CD4-positive, alpha-beta T cell (primary cell): Measurements from ENCODE around the gene DCHS1. TPM values are rescaled to one million over a fixed set of nuclear protein-coding genes. Genes with fewer than 3 reads are reported as not detected.

Experiments
- ATAC-seq: fragments of 200-7000 bp; cut with Tn5 transposase; one replicate; pipeline ENCODE4 v1.10.0; 2022; ENCODE audit warnings: mild to moderate bottlenecking; ENCODE audit not compliant: poor library complexity
- CTCF ChIA-PET: fragments of 350-600 bp; sonication (Branson Sonifier 250); formaldehyde crosslinking; loops from one replicate; lab custom pipeline; 2021; ENCODE audit warnings: antibody characterized with exemption, inconsistent platforms; lab: Charles Lee
- POLR2A ChIA-PET: fragments of 350-600 bp; sonication (Branson Sonifier 250); formaldehyde crosslinking; loops from one replicate; lab custom pipeline; 2021; ENCODE audit warnings: antibody characterized with exemption, inconsistent platforms; lab: Charles Lee
- DNase-seq, 14 experiments: peaks; one replicate each; pipeline ENCODE4 v3.0.0-alpha.2; 2013 to 2020; ENCODE audit warnings: mixed read lengths in 2 of 14
- H3K27ac ChIP-seq, 2 donors: one replicate each; pipeline versions ENCODE4 v1.5.1 to v1.7.0; 2013; ENCODE audit warnings: low read length in 2 of 2, low read depth in 1 of 2, mild to moderate bottlenecking in 1 of 2
- H3K27me3 ChIP-seq, 2 experiments: 1 replicate in 1 of 2; 2 replicates in 1 of 2; pipeline versions ENCODE4 v1.6.1 to v1.7.0; 2013; ENCODE audit warnings: low read length in 2 of 2, control low read depth in 1 of 2, mild to moderate bottlenecking in 1 of 2, moderate library complexity in 1 of 2; ENCODE audit not compliant: insufficient read depth in 2 of 2, control insufficient read depth in 1 of 2
- H3K36me3 ChIP-seq: one replicate; pipeline ENCODE4 v1.6.1; 2013; ENCODE audit warnings: low read length, control low read depth; ENCODE audit not compliant: insufficient read depth
- H3K4me1 ChIP-seq: one replicate; pipeline ENCODE4 v1.6.1; 2013; ENCODE audit warnings: low read length, control low read depth; ENCODE audit not compliant: insufficient read depth
- H3K4me3 ChIP-seq: one replicate; pipeline ENCODE4 v1.5.1; 2013; ENCODE audit warnings: mild to moderate bottlenecking, low read length, moderate library complexity
- H3K9me3 ChIP-seq, 2 experiments: 1 replicate in 1 of 2; 2 replicates in 1 of 2; pipeline versions ENCODE4 v1.6.1 to v1.7.0; 2013; ENCODE audit warnings: low read length in 2 of 2, mild to moderate bottlenecking in 2 of 2, control low read depth in 1 of 2, moderate library complexity in 1 of 2; ENCODE audit not compliant: control insufficient read depth in 1 of 2, insufficient read depth in 1 of 2
- H3K27ac Mint-ChIP-seq: one replicate; pipeline ENCODE4 v1.8.0; 2020; ENCODE audit warnings: mixed read lengths
- H3K27me3 Mint-ChIP-seq: one replicate; pipeline ENCODE4 v1.8.0; 2021; ENCODE audit warnings: mixed read lengths
- H3K36me3 Mint-ChIP-seq: one replicate; pipeline ENCODE4 v1.8.0; 2021; ENCODE audit warnings: low read depth, mixed read lengths
- H3K4me1 Mint-ChIP-seq: one replicate; pipeline ENCODE4 v1.8.0; 2021; ENCODE audit warnings: low read depth, mixed read lengths
- H3K4me3 Mint-ChIP-seq: one replicate; pipeline ENCODE4 v1.8.0; 2020; ENCODE audit warnings: mild to moderate bottlenecking, mixed read lengths
- H3K9me3 Mint-ChIP-seq: one replicate; pipeline ENCODE4 v1.8.0; 2020; ENCODE audit warnings: mixed read lengths
- intact Hi-C, 2 experiments: fragments of 100-400 bp; cut with DNase I in 1 of 2; cut with micrococcal nuclease in 1 of 2; formaldehyde crosslinking; loops; one replicate each; pipeline versions ENCODE4 v1.15.1 to v1.9.0; 2023 to 2025; cut with DNase I, micrococcal nuclease
- total RNA-seq, 174 experiments: library from RNA in 2 of 174; stranded (reverse) in 2 of 174; gene quantifications; one replicate each; pipeline ENCODE4 v1.2.3 and lab custom pipeline; 2021 to 2026
- TF ChIP-seq, protein P1 (sequence below): fragments of 200-600 bp; IDR thresholded peaks from one replicate; pipeline ENCODE4 v1.8.0; 2022; ENCODE audit warnings: antibody characterized with exemption, mild to moderate bottlenecking

The DCHS1 gene
- total RNA-seq, 2 experiments from 2014 or later, result 9.7 TPM

DNA sequence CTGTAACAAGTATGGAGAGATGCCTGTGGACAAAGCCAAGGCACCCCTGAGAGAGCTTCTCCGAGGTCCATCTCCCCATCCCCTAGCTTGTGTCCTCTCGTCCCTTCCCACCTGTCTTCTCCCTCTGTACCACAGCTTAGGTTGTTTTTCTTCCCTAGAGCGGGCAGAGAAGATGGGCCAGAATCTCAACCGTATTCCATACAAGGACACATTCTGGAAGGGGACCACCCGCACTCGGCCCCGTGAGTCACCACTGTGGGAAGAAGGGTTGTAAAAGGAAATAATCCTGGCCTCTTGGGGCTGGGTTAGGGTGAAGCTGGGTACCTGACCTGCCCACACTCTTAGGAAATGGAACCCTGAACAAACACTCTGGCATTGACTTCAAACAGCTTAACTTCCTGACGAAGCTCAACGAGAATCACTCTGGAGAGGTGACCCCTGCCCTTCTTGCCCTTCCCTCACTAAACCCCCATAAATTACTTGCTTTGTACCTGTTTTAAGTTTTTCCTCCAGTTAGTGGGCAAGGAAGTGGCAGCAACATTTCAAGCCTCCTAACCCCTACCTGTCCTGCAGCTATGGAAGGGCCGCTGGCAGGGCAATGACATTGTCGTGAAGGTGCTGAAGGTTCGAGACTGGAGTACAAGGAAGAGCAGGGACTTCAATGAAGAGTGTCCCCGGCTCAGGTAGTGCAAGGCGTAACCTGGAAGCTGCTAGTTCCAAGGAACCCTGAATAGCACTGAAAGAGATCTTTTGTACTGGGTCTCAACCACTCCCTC is 46.7 kb downstream of the DCHS1 start:
- CTCF ChIA-PET, result interaction anchor here (1.6 kb wide), 1 partner anchor 74 kb away, joined by 5 read pairs; the partner anchor contains the start of gene MRPL17

DNA sequence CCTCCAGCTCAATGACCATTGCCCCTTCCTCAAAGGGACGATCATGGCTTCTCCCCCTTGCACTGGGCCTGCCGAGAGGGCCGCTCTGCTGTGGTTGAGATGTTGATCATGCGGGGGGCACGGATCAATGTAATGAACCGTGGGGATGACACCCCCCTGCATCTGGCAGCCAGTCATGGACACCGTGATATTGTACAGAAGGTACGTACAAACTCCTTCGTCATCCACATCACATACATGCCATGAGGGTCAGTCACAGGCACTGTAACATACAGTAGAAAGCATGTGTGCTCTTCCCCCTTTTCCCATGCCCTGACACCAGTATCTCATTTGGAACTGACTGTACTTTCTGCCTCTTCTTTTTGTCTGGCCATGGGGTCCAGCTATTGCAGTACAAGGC is 47.6 kb downstream of the DCHS1 start:
- ATAC-seq (no peak), DNase-seq (peak in 1 of 14 experiments; percentile 8)
- H3K4me1 Mint-ChIP-seq, result peaks cover 30% of the 10 kb centered on the region
- Histone ChIP-seq H3K9me3 (no peaks in the 10 kb centered on the region), H3K36me3 (peaks cover 38% of the 10 kb centered on the region), H3K27me3 (no peaks in the 10 kb centered on the region), H3K4me3 (no peak overlapping the region), H3K27ac (peak overlapping the region in 1 of 2 donors; percentile 16), H3K4me1 (peaks cover 77% of the 10 kb centered on the region)
- peak overlapping the region; percentile 58 for H3K27ac Mint-ChIP-seq
- H3K4me3 Mint-ChIP-seq, result no peak overlapping the region
- intact Hi-C loops, result no loop called here
- no peaks in the 10 kb centered on the region for H3K27me3 Mint-ChIP-seq
- CTCF ChIA-PET, result interaction anchor here (1.6 to 1.9 kb wide), 2 partner anchors 10 to 75 kb away, joined by 5 read pairs; partner anchors contain the start of gene MRPL17
- H3K9me3 Mint-ChIP-seq, result no peaks in the 10 kb centered on the region
- H3K36me3 Mint-ChIP-seq, result peaks cover 48% of the 10 kb centered on the region
- POLR2A ChIA-PET, result interaction anchor here (1.1 to 2.0 kb wide), 2 partner anchors 11 to 76 kb away, joined by 5 to 6 read pairs; partner anchors contain the start of genes MRPL17 and TPP1
- TF ChIP-seq, protein P1, sequence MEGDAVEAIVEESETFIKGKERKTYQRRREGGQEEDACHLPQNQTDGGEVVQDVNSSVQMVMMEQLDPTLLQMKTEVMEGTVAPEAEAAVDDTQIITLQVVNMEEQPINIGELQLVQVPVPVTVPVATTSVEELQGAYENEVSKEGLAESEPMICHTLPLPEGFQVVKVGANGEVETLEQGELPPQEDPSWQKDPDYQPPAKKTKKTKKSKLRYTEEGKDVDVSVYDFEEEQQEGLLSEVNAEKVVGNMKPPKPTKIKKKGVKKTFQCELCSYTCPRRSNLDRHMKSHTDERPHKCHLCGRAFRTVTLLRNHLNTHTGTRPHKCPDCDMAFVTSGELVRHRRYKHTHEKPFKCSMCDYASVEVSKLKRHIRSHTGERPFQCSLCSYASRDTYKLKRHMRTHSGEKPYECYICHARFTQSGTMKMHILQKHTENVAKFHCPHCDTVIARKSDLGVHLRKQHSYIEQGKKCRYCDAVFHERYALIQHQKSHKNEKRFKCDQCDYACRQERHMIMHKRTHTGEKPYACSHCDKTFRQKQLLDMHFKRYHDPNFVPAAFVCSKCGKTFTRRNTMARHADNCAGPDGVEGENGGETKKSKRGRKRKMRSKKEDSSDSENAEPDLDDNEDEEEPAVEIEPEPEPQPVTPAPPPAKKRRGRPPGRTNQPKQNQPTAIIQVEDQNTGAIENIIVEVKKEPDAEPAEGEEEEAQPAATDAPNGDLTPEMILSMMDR, result no peak

More for the DNA sequence above, 46.7 kb downstream of the DCHS1 start:
- Mint-ChIP-seq H3K4me3 (no peak overlapping the region), H3K9me3 (no peaks in the 10 kb centered on the region), H3K36me3 (peaks cover 48% of the 10 kb centered on the region), H3K4me1 (peaks cover 30% of the 10 kb centered on the region), H3K27ac (peak overlapping the region; percentile 58), H3K27me3 (no peaks in the 10 kb centered on the region)
- no peak overlapping the region for H3K4me3 ChIP-seq
- peaks cover 78% of the 10 kb centered on the region for H3K4me1 ChIP-seq
- POLR2A ChIA-PET, result interaction anchor here (1.1 to 2.0 kb wide), 2 partner anchors 10 to 75 kb away, joined by 5 to 6 read pairs; partner anchors contain the start of genes MRPL17 and TPP1
- no peak for ATAC-seq
- intact Hi-C loops, result no loop called here
- no peak for DNase-seq
- no peaks in the 10 kb centered on the region for H3K9me3 ChIP-seq
- peaks cover 39% of the 10 kb centered on the region for H3K36me3 ChIP-seq
- TF ChIP-seq, protein P1, result no peak
- peak overlapping the region in 1 of 2 donors; percentile 16 for H3K27ac ChIP-seq
- no peaks in the 10 kb centered on the region for H3K27me3 ChIP-seq

DNA sequence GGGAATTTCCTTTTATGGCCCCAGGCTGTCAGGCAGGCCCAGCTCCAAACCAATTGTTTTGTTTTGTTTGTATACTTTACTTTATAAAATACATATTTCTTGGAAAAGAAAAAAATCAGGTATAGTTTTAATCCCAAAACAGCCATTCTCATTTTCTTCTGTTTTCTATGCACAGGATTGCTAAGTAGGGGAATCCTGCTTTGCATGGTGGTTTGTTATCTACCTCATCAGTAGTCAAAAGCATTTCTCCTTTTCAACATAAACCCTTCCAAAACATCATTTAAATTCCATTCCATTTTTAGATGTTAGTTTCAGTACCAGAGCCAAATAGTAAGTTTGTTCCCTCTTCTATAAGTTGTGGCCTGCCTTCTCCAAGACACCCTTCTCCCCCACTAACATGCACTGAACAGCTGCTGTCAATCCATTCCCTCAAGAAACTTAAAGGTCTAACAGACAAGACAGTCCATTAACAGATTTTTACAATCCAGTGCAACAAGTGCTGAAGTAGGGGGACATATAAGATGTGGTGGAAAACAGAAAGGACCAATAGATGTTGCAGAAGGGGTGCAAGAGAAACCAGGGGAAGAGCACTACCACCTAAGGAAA is 48.3 kb downstream of the DCHS1 start:
- no peaks in the 10 kb centered on the region for H3K9me3 ChIP-seq
- Mint-ChIP-seq H3K4me1 (peaks cover 30% of the 10 kb centered on the region), H3K27ac (peak overlapping the region; percentile 58), H3K36me3 (peaks cover 48% of the 10 kb centered on the region), H3K9me3 (no peaks in the 10 kb centered on the region), H3K4me3 (peak overlapping the region; percentile 69), H3K27me3 (no peaks in the 10 kb centered on the region)
- H3K4me1 ChIP-seq, result peaks cover 77% of the 10 kb centered on the region
- no peaks in the 10 kb centered on the region for H3K27me3 ChIP-seq
- TF ChIP-seq, protein P1, result no peak
- no peak overlapping the region for H3K4me3 ChIP-seq
- H3K36me3 ChIP-seq, result peaks cover 38% of the 10 kb centered on the region
- peak overlapping the region; percentile 8 to 56 for H3K27ac ChIP-seq
- intact Hi-C loops, result no loop called here
- ChIA-PET CTCF (interaction anchor here (1.0 to 1.9 kb wide), 2 partner anchors 11 to 99 kb away, joined by 3 to 5 read pairs; no protein-coding TSS in a partner anchor), POLR2A (interaction anchor here (0.8 to 1.4 kb wide), 3 partner anchors 11 to 76 kb away, joined by 3 to 6 read pairs (median 6); partner anchors contain the start of genes MRPL17 and TPP1)
- ATAC-seq (no peak), DNase-seq (no peak)
